ENCODE data around the gene PAX5.

PAX5 gene

GRCh38 chr9:36939214-36939613, 94.9 kb downstream of the PAX5 start:
- TF ChIP-seq, protein P1, sequence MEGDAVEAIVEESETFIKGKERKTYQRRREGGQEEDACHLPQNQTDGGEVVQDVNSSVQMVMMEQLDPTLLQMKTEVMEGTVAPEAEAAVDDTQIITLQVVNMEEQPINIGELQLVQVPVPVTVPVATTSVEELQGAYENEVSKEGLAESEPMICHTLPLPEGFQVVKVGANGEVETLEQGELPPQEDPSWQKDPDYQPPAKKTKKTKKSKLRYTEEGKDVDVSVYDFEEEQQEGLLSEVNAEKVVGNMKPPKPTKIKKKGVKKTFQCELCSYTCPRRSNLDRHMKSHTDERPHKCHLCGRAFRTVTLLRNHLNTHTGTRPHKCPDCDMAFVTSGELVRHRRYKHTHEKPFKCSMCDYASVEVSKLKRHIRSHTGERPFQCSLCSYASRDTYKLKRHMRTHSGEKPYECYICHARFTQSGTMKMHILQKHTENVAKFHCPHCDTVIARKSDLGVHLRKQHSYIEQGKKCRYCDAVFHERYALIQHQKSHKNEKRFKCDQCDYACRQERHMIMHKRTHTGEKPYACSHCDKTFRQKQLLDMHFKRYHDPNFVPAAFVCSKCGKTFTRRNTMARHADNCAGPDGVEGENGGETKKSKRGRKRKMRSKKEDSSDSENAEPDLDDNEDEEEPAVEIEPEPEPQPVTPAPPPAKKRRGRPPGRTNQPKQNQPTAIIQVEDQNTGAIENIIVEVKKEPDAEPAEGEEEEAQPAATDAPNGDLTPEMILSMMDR (IDR thresholded peaks at IDR 0.05; ENCODE audit: control insufficient read depth, extremely low read depth, insufficient read depth): no peak
- no peak overlapping the region for H3K4me3 ChIP-seq (ENCODE audit: low read depth, low read length)
- no peak for DNase-seq (ENCODE audit: low read depth)

GRCh38 chr9:36938617-36939016, 95.5 kb downstream of the PAX5 start:
- no peak overlapping the region for H3K4me3 ChIP-seq (ENCODE audit: low read depth, low read length)
- TF ChIP-seq, protein P1 (IDR thresholded peaks at IDR 0.05; ENCODE audit: control insufficient read depth, extremely low read depth, insufficient read depth): no peak
- no peak for DNase-seq (ENCODE audit: low read depth)

DNA sequence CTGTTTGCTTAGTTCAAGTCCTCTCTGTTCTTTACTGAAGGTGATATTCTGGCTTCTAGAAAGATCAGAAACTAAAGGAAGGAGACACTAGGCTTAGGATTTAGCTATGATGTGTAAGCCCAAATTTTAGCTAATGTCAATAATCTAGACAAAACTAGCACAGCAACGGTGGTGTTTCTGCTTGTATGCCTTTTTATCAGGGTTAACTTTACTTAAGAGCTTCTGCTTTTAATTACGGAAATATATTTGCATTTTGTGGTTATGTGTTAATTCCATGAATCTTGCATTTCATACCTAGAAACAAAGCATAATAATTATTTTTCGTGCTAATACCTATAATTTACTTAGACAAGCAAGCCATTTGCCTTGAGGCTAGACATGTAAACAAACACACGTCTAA, 96.1 kb downstream of the PAX5 start:
- H3K4me3 ChIP-seq (ENCODE audit: low read depth, low read length): no peak overlapping the region
- DNase-seq (ENCODE audit: low read depth): no peak
- TF ChIP-seq, protein P1 (IDR thresholded peaks at IDR 0.05; ENCODE audit: control insufficient read depth, extremely low read depth, insufficient read depth): no peak

- no peak for DNase-seq (ENCODE audit: low read depth)
- TF ChIP-seq, protein P1 (IDR thresholded peaks at IDR 0.05; ENCODE audit: control insufficient read depth, extremely low read depth, insufficient read depth): no peak
- no peak overlapping the region for H3K4me3 ChIP-seq (ENCODE audit: low read depth, low read length)
Measured at GRCh38 chr9:36937346-36937745, 96.7 kb downstream of the PAX5 start.

DNA sequence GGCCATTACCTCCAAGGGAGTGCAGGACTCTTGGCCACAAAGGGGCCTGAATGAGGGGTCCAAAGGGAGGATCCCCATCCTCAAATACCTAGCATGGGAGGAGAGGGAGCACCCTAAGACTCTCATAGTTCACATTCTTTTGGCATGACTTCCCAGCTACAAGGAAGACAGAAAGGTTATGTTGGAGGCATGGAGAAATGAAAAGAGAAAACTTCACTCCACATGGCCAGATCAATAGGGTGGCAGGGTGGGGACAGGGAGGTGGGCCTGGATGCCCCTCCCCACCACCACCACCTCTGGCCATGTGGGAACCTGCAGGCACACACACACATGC, 97.6 kb downstream of the PAX5 start:
- no peak for DNase-seq (ENCODE audit: low read depth)
- H3K4me3 ChIP-seq (ENCODE audit: low read depth, low read length): no peak overlapping the region
- TF ChIP-seq, protein P1 (IDR thresholded peaks at IDR 0.05; ENCODE audit: control insufficient read depth, extremely low read depth, insufficient read depth): no peak

GRCh38 chr9:36935768-36936497, 98.1 kb downstream of the PAX5 start:
- no peak for DNase-seq (ENCODE audit: low read depth)
- TF ChIP-seq, protein P1 (IDR thresholded peaks at IDR 0.05; ENCODE audit: control insufficient read depth, extremely low read depth, insufficient read depth): no peak
- no peak overlapping the region for H3K4me3 ChIP-seq (ENCODE audit: low read depth, low read length)

- TF ChIP-seq, protein P1 (IDR thresholded peaks at IDR 0.05; ENCODE audit: control insufficient read depth, extremely low read depth, insufficient read depth): no peak
- no peak for DNase-seq (ENCODE audit: low read depth)
- no peak overlapping the region for H3K4me3 ChIP-seq (ENCODE audit: low read depth, low read length)
Measured at GRCh38 chr9:36935332-36935731, 98.7 kb downstream of the PAX5 start.
